Stimulated activated CD4-positive, alpha-beta T cell treated with anti-CD3 and anti-CD28 coated beads, TNF-alpha, amount 100 ng/mL, for 4 hours (primary cell): ENCODE data around the gene CHKB.
A peak's percentile ranks its signal among the peaks of the same experiment; 100 is the strongest.

Experiments used
- DNase-seq, 3 experiments: peaks; one replicate each; pipeline ENCODE4 v3.0.0-alpha.2; 2020; ENCODE audit warnings: low read depth in 3 of 3

The CHKB gene

DNA sequence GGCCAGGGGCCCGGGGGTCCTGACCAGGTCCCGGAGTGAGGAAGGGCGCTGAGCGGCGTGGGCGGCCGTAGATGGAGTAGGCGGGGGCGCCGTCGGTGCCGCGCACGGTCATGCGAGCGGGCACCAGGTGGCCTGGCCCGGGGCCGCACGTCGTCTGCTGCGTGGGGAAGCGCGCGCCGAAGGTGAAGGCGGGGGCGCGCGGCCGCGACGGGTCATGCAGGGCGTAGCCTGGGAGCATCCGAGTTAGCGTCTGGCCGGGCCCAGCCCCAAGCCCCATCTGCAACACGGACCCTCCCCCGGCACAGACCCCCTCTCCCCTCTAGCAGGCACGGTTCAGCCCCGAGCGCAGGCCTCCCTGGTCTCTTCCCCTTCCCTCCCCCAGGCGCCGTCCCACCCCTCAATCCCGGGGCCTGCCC, 51.1 kb downstream of the CHKB start:
- peak in 2 of 3 experiments; percentile 56 to 68 for DNase-seq

DNA sequence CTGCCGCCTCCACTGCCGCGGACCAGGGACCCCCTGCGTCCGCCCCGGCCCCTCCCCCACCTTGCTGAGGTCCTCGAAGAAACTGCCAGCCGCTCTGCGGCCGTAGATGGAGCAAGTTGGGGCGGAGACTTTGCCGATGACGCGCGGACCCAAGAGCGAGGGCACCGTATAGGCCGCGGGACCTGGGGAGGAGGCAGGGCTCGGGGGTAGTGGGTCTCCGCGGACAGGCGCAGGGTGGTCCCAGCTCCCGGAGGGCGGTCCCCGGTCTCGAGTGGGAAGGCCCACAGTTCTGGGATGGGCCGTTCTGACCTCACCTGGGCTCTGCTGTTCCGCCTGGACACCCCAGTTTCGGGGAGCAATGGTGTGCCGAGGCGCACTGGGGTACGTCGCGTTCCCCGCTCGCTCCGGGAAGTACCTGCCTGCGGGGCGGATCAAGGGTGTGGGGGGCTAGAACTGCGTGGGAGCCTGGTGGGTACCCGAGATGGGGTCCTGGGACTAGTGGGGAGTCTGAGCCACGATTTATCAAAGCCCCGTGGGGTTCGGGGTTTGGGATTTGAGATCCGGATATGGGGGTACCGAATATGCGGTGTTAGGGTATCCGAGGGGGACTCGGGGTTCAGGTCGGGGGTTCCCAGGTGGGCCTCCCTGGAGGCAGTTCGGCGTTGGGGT, 51.6 kb downstream of the CHKB start:
- peak; percentile 72 to 78 (median 77) for DNase-seq

DNA sequence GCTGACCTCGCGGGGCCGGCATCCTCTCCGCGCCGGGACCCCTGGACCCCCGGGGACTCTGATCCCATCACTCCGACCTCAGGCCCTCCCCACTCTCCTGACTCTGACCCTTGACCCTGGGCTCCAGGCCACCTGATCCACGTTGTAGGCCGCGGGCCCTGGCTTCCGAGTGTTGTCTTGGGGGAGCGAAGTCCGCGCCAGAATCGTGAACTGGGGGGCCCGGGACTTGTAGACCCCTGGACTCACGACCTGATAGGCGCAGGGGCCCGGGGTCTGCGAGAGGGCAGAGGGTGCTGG, 52.1 kb downstream of the CHKB start:
- no peak for DNase-seq

DNA sequence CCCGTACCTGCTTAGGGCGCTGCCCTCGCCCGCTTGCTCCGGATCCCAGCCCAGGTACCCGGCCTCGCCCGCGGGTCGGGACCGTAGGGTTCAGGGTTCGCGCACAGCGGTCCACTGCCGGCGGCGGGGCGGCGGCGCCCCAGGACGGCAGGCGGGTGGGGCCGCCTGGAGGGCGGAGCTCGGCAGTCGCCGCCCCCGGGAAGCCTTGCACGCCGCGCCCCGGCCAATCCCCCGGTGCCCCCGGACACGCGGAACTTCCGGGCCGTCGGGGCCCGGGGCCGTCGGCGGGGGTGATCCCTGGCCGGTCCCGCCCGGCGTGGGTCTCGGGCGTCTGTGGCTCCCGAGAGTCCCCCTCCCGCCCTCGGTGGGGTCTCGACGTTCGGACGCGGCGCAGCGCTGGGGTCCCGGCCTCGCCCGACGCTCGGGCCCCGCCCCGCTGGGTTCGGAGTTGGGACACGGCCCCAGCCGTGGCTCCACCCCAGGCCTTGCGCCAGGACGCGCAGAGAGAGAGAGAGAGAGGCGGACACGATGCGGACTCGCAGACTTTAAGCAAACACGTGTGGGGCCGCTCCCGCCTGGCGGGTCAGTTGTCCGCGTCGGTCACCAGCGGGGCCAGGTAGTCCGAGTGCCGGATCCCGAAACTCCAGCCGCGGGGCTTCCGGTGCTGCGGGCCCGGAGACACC, 52.6 kb downstream of the CHKB start, which contains the start of gene TYMP:
Gene TYMP (minus strand): TSS at position 116 of the 683 bp plus-strand sequence. CDS start 303 bp downstream, outside the sequence.
- peak; percentile 51 to 71 (median 65) for DNase-seq

DNA sequence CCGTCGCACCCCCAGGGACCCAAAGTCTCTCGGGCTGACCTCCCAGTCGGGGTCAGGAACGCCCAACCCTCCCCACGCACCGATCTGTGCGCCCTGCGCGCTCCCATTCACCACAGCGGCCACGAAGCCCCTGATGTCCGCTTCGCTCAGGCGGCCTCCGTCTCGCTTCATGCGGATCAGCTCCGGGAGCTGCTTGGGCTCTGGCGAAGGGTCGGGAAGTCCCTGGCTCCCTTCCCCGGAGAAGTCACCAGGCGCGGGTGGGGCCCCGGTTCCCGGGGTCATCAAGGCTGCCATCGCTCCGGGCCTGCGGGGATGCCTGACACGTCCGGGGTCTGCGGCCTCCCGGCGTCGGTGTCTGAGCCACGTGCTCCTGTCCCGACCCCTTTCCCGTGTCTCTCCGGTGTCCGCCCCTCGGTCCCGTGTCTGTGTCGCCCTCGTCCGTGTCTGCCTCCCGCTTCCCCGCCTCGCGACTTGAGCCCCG, 53.2 kb downstream of the CHKB start:
- DNase-seq: no peak
